ENCODE data around the gene ATP8B3.

ATP8B3 gene

GRCh38 chr19:1811942-1812425 lies at the start of gene ATP8B3:
Gene ATP8B3, minus strand, starts transcription at chr19:1812276. Its CDS starts 540 bp downstream, at chr19:1811736.
- peak; percentile 24 to 25 for ATAC-seq

DNA sequence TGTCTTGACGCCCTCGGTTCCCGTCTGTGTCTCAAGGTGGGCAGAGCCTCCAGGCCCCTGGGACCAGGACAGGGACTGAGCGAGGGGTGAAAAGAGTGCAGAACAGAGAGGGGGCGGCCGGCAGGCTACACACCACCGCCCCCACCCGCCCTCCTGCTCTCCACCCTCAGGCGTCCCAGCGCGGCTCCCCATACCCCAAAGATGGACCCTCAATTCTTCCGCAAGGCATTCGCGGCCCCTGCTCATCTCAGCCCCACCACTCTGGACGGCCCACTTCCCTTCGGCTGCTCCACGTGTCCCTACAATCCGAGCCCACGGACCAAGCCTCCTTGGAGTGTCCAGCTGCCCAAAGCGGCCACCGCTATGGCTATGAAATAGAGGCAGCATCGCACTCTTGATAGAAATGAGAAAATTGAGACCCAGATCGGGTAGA lies 49.5 kb upstream of the ATP8B3 start:
- ATAC-seq, result no peak

GRCh38 chr19:1860821-1861598 lies 48.9 kb upstream of the ATP8B3 start:
- no peak for ATAC-seq

DNA sequence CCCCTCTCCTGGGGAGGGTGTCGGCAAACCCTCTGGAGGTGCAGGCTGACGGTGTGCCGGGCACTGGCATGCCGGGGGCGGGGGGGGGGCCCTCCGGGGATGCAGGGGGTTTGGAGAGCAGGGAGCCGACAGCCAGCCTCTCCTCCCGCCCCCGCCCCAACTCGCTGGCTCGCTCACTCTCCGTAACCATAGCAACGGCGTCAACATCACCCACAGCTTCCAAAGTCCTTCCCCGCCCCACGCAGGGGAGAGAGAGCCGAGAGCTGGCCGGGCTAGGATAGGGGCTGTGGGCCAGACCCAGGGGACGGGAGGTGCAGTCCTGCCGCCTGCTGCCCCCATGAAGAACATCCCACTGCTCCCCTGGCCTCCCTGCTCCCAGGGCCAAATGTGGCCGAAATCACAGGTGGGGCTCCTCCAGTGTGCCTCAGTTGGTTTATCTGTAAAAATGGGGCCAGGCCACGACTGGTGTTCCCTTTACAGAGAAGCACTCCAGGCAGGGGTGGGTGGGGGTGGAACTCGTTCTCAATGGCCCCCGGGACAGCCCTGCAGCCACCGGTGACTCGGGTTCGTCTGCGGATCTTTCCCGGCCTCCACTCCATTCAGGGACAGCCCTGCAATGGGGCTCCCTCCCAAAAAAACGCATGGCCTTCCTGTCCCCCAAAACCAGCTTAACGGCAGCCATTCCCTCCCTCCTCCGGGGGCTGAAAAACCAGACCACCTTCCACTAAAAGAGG lies 48.1 kb upstream of the ATP8B3 start:
- ATAC-seq, result no peak

DNA sequence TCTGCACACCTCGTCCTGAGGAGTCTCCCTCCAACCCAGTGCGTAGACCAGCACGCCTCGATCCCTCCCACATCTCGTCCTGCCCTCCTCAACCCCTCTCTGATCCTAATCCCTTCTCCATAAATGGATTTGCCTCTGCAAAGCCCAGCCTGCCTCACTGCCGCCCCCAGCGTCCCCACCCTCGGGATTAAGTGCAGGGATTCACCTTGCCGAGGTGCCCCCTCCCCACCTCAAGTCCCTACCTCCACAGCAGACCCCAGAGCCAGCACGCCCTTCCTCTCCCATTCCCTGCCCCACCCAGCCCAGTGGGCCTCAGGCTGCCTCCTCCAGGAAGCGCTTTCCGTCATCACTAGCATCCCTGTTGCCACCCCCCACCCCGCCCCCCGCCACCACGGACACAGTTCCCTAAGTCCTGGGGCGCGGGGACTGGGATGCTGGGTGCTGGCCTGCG lies 47.3 kb upstream of the ATP8B3 start:
- ATAC-seq, result no peak

- ATAC-seq, result no peak
These were observed 46.5 kb upstream of the ATP8B3 start for GRCh38 chr19:1858412-1859081.

DNA sequence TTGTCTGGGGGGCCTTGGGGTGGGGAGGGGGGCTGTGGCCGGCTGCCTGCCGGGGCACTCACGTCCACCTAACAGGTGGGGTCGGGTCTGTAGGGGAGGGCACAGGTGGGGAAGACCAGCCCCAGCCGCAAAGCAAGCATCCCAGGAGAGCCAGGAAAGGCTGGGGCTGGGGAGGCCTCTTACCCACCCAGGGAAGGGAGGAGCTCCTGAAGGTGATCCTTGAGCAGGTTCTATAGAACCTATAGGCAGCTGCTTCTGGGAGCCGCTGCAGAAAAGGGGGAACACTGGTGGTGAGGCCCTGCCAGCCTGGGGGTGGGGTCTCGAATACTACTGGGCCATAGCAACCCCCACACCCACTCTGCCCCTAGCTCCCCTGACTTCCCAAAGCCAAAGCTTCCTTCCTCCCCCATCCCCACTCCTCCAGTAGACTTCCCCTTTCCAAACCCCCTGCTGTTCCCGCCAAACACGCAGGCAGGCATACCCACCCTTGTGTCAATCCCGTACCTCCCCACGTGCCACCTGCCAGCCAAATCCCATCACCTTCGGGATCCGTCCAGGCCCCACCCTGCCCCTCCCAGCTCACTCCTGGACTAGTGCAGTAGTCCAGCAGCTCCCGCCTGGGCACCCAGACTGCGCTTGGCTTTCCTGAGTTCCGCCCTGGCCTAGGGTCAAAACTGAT lies 45.7 kb upstream of the ATP8B3 start:
- no peak for ATAC-seq

DNA sequence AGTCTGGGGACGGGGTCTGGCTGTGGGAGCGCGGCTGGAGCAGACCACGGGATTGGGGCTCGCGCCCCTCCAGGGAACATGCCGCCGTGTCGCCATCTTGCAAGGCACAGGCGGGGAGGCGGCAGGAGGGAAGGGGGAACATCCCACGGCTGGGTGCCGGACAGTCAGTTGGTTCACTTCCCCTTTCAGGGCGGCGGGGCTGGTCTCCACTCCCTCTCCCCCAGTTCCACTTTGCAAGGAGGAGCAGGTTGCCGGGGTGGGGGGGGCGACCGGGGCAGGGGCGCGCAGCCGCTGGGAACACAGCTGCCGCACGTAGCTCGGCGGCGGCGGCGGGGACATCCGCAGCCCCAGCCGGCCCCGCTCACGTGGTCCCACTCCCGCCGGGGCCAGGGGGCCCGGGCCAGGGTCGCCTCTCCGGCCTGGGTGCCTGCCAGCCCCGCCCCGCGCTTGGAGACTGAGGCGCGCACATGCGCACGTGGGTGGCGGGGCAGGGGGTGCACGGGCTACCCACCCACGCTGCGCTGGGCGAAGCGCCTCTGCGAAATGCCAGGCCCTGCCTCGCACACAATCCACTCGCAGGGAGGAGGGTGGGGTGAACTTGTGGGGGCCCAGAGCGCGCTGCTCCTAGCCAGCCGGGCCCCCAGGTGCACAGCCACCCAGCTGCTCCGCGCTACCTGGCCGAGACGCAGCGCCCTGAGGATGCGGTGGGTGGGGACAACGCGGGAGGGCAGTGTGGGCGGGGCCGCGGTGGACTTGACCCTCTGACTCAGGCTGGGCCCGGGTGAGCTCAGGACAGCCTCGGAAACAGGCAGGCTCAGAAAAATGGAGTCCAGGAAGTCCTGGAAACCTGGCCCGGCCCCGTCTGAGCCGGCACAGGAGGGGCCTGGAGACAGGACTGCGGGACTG lies 44.9 kb upstream of the ATP8B3 start:
- ATAC-seq, result peak; percentile 11 to 23

- ATAC-seq, result no peak
These were observed 44.2 kb upstream of the ATP8B3 start for GRCh38 chr19:1856345-1856697.

DNA sequence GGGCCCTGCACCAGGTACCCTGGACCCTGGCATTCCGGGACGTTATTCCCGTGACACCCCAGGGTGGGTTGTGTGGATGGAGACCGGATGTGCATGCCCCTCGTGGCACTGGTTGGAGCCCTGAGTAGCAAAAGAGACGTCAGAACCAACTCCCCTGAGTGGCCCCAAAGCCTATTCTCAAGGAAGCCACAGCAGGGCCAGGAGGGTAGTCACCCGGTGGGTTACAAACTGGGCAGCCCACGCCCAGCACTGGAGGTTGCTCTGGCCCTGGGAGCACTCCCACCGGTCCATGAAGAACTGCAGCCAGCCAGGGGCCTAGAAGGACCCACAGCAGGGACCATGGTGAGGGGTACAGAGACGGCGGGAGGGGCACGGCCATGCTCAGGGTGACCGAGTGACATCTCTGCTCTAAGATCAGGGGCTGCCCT lies 43.8 kb upstream of the ATP8B3 start:
- peak; percentile 30 for ATAC-seq

DNA sequence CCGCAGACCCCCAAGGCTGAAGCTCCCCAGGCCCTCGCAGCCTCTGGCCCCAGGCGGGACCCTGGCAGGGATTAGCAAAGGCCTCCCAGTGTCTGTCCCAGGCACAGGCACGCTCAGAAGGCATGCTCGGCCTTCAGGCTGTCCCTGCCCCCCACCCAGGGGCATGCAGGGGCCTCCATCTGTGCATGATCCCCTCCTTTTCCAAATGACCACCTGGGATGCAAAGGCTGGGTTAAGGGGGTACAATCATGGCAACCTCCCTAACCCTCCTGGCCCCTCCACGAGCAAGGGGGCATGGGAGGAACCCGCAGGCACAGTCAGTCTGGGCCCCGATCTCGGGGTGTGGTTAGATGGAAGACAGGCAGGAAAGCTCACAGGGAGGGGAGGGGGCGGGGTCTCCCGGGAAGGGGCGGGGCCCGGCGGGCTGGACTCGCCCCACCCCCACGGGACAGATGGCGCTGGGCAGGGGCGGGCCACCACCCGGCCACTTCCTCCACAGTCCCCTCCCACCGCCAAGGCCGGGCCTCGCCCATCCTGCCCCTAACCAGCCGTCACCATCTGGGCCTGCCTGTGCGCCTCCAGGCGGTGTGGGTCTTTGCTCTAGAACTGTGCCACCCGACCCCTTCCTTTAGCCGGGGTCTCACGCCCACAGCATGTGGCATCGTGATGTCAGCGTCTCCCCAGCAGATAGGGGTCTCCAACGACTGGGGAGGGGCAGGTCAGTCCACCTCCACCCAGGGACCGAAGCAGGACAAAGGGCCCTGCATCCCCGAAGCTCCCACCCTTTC lies 43.2 kb upstream of the ATP8B3 start:
- ATAC-seq, result peak; percentile 71 to 74

DNA sequence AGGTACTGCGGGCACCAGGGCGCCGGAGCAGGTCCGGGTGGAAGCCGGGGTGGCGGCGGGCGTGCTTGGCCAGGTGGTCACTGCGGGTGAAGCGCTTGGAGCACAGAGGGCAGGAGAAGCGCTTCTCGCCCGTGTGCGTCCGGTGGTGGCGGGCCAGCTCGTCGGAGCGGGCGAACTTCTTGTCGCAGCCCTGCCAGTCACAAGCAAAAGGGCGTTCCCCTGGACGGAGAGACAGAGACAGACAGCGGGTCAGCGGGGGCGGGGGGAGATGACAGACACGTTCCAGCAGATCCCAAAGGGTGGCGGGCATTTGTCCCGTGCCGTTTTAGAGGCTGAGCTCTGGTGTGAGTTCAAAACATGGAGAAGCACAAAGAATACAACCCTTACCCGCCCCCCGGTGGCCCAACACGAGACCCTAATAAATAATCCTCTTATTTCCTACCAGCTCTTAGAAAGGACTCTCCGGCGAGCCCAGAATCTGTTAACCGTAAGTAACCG lies 42.5 kb upstream of the ATP8B3 start:
- no peak for ATAC-seq

GRCh38 chr19:1854039-1854541 lies 42.0 kb upstream of the ATP8B3 start:
- ATAC-seq, result no peak

GRCh38 chr19:1853295-1854038 lies 41.4 kb upstream of the ATP8B3 start:
- ATAC-seq, result peak; percentile 21 to 22

- ATAC-seq, result no peak
These were observed 40.6 kb upstream of the ATP8B3 start for GRCh38 chr19:1852581-1853128.

- ATAC-seq, result no peak
These were observed 39.8 kb upstream of the ATP8B3 start for GRCh38 chr19:1851654-1852580.

- no peak for ATAC-seq
These were observed 39.0 kb upstream of the ATP8B3 start for GRCh38 chr19:1850809-1851653.
